Stimulated activated CD8-positive, alpha-beta memory T cell treated with anti-CD3 and anti-CD28 coated beads, Interleukin-15, amount 100 ng/mL, for 4 hours (primary cell): ENCODE measurements around the gene FGB.
"Not testable (repeated sequence)": the region's sequence is repeated elsewhere in the genome, so short reads cannot be mapped to it uniquely, and the experiment has no call there.

Experiments used
- DNase-seq, 2 donors: peaks; one replicate each; pipeline ENCODE4 v3.0.0-alpha.2; 2020; ENCODE audit warnings: low read depth in 2 of 2

The FGB gene

DNA sequence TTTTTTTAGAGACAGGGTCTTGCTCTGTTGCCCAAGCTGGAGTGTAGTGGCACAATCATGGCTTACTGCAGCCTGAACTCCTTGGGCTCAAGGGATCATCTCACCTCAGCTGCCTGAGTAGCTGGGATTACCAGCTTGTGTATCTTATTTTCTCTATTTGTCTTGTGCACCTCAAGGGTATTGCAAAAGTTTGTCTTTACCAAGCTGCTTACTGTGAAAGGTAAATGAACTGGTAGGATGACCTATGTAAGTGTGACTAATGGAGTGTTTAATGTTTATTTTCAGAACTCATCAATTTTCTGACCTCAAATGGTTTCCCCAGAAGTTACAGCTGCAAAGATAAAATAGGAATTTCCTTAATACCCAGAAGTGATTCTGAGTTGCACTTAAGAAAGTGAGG, 33.0 kb downstream of the FGB start:
- no peak for DNase-seq

DNA sequence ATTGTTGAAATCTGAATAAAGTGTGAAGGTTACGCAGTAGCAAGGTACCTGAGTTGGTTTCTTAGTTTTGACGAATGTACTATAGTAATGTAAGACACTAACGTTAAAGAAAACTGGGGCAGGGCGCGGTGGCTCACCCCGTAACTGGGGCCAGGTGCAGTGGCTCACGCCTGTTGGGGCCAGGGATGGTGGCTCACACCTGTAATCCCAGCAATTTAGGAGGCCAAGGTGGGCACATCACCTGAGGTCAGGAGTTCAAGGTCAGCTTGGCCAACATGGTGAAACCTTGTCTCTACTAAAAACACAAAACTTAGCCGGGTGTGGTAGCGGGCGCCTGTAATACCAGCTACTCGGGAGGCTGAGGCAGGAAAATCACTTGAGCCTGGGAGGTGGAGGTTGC, 34.5 kb downstream of the FGB start:
- not testable (repeated sequence) for DNase-seq

DNA sequence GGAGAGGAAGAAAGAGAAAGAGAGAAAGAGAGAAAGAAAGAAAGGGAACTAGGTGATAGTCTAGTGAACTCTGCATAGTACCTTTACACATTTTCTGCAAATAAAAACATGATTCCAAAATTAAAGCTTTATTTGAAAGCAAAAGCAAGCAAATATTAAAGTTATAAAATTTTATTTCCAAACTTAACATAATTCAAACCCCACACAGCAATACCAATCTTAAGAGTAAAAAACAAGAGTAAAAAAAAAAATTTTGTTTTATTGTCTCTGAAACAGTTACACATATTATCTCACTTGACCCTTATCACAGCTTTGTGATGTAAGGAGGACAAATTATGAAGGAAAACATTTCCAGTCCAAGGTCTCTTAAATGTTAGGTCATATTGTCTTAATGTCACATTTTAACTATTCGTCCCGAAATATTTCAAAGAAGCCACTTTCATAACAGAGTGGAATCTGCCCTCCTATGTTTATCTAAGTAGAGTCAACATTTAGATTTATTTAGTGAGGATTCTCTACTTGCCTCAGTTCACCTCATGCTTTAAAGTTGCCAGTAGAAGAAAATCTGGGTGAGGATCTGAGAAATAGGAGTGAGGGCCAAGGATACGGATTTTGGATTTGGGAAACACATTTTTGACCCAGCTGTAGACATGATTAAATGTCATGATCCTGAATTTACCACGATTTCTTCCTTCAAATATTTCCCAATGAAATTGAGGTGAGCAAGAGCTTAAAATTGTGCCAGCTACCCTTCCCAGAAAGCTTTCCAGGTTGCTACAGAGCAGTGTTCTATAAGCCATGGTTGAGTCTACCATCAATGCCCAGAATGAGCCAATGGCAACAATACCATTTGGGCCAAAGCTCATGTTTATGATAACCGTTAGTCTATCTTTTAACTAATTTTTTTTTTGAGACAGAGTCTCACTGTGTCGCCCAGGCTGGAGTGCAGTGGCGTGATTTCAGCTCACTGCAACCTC, 35.3 kb downstream of the FGB start:
- no peak for DNase-seq

- DNase-seq = no peak
These were observed 39.7 kb downstream of the FGB start for GRCh38 chr4:154602404-154603020.

DNA sequence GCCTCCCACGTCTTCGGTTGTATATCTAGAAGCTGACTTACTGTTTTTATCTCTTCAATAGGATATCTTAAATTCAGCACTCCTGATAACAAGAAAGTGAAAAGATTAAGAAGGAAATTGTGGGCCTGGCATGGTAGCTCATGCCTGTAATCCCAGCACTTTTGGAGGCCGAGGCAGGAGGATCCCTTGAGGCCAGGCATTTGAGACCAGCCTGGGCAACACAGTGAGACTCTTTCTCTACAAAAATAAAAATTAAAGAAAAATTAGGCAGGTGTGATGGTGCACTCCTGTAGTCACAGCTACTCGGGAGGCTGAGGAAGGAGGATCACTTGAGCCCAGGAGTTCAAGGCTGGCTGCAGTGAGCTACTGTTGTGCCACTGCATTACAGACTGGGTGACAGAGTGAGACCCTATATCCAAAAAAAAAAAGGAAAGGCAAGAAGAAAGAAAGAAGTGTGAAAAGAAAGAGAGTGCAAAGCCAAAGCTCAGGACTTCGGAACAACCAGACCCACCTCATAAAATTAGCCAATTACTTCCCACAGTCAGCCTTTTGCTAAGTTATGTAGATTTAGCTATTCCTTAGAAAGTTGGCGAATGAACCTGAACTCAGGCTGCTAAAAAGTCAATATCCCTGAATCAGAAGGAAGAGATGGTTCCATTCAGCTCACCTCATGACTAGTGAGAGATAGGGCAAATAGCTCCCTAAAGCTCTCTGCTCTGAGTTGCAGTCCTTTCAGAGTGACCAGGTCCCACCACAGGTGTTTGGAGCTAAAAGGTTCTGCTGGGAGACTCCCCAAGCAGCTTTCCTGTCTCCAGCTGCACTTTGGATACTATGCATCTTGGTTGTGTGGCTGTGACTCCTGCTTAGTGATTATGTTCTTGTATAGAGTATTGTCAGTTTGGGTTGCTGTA, 40.5 kb downstream of the FGB start:
- DNase-seq = no peak

GRCh38 chr4:154604696-154605200, 41.9 kb downstream of the FGB start:
- DNase-seq = no peak

DNA sequence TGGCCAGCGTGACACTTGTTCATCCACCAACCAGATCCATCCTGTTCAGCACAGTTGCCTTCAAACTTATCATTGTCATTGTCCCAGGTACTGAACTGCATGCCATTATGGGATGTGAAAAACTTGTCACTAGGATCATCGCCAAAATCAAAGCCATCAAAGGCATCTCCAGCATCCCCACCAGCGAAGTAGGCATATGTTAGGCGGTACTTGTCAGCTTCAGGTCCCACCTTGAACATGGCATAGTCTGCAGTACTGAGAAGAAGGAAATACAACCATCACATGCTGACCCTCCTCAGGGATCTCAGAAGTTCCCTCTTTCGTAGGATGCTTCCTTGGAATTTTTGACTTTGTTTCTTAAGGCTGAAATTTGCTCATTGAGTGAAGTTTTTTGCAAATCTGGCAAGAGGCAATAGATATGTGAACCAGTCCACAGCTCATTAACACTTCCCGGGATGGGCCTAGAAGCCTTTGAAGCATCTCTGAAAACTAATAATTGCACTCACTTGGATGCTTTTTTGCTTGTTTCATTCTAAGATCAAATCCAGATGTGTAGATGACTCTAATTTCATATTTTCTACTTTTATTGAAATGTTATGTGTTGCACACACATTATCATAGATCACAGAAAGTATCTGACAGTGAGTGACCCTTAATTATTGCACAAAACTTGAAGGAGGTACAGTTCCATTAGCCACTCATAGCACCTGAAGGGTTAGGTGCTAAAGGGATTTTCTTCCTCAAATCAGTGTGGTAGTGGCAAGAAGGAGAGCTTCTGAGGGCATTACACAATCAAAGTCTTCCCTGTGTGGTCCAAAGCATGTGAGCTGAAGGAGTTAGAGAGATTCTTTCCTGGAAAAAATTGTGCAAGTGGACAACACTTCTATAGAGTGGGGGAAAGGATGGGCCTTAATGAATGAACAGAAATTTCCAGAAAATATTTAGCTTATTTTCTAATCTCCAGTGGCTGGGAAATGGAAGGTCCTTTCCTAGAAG, 44.2 kb downstream of the FGB start:
- no peak for DNase-seq

DNA sequence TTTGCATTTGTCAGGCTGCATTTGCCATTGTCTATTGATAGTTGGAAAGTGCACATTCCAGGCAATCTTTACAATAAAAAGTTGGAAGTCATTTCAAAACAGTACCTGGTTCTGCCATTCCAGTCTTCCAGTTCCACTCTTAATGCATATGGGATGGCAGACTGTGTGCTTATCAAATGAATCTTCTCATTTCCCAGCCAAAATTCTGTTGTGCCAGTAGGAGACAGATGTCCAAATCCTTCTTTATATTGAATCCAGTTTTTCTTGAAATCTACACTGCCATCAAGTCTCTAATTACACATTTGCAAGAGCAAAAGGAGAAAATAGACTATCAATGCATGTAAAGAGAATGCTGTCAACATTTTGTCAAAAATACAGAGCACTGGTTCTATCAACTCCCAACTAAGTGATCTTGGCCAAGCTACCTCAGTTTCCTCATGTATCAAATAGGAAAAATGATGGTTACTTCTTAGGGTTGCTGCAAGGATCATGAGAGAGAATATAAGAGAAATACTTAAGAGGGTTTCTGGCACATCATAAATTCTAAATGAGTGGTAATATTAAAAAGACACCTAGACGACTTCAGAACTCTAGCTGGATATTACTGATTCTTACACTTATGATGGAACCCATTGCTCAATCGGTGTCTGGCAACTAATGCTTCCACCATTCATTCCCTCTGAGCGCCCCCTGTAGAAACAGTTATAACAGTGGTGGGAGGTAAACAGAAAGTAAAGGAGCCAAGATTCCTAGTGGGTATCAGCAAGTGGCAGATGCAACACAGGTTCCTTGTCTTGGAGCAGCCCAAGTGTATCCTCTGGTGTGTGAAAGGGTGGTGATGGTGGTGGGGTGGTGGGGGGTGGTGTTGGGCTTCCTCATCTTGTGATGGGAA, 45.8 kb downstream of the FGB start:
- DNase-seq = no peak

DNA sequence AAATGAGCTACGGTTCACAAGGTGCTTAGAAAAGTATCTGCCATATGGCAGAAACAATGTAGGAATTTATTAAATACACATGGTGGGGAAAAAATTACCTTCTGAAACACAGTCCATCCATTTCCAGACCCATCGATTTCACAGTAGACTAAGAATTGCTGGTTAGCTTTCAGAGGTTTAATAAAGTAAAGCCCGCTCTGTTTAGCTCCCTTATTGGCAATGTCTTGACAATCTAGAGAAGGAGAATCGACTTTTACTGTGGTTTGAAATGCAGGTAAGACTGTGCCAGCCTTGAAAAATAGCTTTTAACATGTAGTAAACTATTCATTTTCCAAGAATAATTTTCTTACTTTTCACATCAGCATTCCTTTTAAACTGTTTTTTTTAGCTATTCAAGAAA, 46.7 kb downstream of the FGB start:
- no peak for DNase-seq

GRCh38 chr4:154610582-154610981, 47.8 kb downstream of the FGB start:
- DNase-seq = no peak

DNA sequence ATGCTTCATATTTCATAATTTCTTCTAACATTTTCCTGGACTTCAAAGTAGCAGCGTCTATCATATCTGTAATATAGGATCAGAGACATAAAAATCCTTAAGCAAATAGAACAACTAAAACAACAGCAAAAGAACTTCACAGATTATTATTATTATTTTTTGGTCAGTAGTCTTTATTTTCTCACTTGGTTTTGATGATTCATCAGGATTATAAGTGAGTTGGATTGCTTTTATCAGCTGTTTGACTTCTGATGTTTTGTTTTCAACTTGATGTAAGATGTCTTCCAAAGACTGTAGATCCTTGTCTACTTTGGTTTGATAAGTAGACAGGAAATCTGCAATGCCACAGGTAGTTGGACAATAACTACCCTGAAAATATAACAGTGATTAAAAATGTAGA, 49.0 kb downstream of the FGB start:
- DNase-seq = no peak

- no peak for DNase-seq
These were observed 49.9 kb downstream of the FGB start, which contains the start of gene FGG for GRCh38 chr4:154612472-154613414. Gene FGG, minus strand, starts transcription at chr4:154612656. Its CDS starts 47 bp downstream, at chr4:154612609.

- DNase-seq = no peak
These were observed 51.5 kb downstream of the FGB start for GRCh38 chr4:154614306-154614705.

DNA sequence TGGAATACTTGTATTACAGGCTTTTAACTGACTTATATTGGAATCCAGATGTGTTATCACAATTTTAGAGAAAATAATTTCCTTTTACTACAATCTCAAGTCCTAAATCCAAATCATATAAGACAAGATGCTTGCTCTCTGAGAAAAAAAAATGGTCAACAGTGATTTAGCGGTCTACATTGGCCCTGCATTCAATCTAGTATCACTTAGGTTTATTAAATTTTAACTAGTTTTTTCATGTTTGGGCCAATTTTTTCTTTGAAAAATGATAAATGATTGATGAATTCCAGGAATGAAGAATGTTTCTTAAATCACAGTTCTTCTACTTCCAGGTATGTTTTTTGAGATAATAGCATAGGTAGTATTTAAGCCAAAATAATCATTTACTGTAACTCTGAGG, 52.4 kb downstream of the FGB start:
- no peak for DNase-seq

GRCh38 chr4:154616287-154616686, 53.5 kb downstream of the FGB start:
- DNase-seq = no peak

GRCh38 chr4:154616731-154617130, 53.9 kb downstream of the FGB start:
- DNase-seq = no peak

GRCh38 chr4:154617820-154618317, 55.1 kb downstream of the FGB start:
- DNase-seq = no peak

- DNase-seq = no peak
These were observed 56.0 kb downstream of the FGB start for GRCh38 chr4:154618708-154619315.
